ENCODE results near the gene FBXL15. TPM values are rescaled to one million over a fixed set of nuclear protein-coding genes. Genes with fewer than 3 reads are reported as not detected.

FBXL15 gene
- total RNA-seq, 2 donors from 2014 or later, result 9.7 to 11.4 TPM

DNA sequence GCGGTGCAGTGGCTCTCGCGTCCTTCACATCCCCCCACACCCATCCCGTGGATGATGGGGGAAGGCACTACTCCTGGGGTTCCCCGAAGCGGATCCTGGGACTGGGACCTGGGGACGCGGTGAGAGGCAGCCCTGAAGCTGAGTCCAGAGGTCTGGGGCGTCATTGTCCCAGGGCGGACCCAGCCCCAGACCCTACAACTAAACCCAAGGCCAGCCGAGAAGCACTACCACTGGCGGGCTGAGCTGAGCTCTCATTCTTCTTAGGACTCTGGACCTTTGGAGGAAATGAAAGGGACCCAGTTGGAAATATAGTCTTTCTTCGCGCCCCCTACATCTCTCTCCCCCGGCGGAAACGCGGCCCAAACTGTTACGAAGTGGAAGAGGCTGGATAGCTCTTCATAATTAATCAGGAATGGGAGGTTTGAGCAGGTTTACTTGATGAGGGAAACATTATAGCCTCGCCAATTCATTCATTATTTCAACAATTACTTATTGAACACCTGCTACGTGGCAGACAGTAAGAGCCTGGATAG lies 389 bp upstream of the FBXL15 start:
- Mint-ChIP-seq H3K4me1 (peaks cover 15% of the 10 kb centered on the region), H3K4me3 (peak overlapping the region; percentile 88), H3K9me3 (no peaks in the 10 kb centered on the region), H3K36me3 (ENCODE audit: low read depth) (peaks cover 13% of the 10 kb centered on the region), H3K27ac (peak overlapping the region; percentile 97), H3K27me3 (ENCODE audit: insufficient read depth) (peaks cover 20% of the 10 kb centered on the region)
- H3K4me1 ChIP-seq (ENCODE audit: control insufficient read depth, insufficient read depth, low read length), result peaks cover 10% of the 10 kb centered on the region
- H3K27me3 ChIP-seq (ENCODE audit: control insufficient read depth, insufficient read depth, low read length, poor library complexity, severe bottlenecking), result peaks cover 14% of the 10 kb centered on the region
- no peaks in the 10 kb centered on the region for H3K9me3 ChIP-seq (ENCODE audit: control insufficient read depth, low read length)
- no peak for DNase-seq
- 0 to 1% methylated on average over 7 to 20 of the region's 21 CpGs for WGBS, 2 experiments (ENCODE audit: insufficient coverage in 1 of 2, insufficient read length in 1 of 2)
- H3K4me3 ChIP-seq (ENCODE audit: low read length), result peak overlapping the region; percentile 94
- H3K9ac ChIP-seq (ENCODE audit: extremely low read depth, low read length, poor library complexity, severe bottlenecking), result peak overlapping the region; percentile 3
- TF ChIP-seq, protein P1, sequence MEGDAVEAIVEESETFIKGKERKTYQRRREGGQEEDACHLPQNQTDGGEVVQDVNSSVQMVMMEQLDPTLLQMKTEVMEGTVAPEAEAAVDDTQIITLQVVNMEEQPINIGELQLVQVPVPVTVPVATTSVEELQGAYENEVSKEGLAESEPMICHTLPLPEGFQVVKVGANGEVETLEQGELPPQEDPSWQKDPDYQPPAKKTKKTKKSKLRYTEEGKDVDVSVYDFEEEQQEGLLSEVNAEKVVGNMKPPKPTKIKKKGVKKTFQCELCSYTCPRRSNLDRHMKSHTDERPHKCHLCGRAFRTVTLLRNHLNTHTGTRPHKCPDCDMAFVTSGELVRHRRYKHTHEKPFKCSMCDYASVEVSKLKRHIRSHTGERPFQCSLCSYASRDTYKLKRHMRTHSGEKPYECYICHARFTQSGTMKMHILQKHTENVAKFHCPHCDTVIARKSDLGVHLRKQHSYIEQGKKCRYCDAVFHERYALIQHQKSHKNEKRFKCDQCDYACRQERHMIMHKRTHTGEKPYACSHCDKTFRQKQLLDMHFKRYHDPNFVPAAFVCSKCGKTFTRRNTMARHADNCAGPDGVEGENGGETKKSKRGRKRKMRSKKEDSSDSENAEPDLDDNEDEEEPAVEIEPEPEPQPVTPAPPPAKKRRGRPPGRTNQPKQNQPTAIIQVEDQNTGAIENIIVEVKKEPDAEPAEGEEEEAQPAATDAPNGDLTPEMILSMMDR (conservative IDR thresholded peaks at IDR 0.05), result no peak
- H3K36me3 ChIP-seq (ENCODE audit: control insufficient read depth, insufficient read depth, low read length), result peaks cover 16% of the 10 kb centered on the region
- peak overlapping the region; percentile 40 for H3K27ac ChIP-seq (ENCODE audit: low read depth, low read length)

DNA sequence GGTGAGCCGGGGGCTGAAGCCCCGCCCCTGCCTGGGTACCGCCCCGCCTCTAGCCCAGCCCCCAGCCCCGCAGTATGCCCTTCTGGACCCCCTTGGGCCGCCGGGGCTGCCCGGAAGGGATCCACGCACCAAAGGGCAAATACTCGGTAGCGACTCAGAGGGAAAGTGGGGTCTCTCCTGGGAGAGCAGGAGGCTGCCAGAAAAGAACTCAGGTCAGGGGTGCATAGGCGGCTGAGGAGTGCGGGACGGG lies 796 bp downstream of the FBXL15 start:
- Mint-ChIP-seq H3K9me3 (no peaks in the 10 kb centered on the region), H3K4me1 (peaks cover 15% of the 10 kb centered on the region), H3K27me3 (ENCODE audit: insufficient read depth) (peaks cover 15% of the 10 kb centered on the region), H3K36me3 (ENCODE audit: low read depth) (peaks cover 15% of the 10 kb centered on the region), H3K4me3 (peak overlapping the region; percentile 88), H3K27ac (no peak overlapping the region)
- H3K27me3 ChIP-seq (ENCODE audit: control insufficient read depth, insufficient read depth, low read length, poor library complexity, severe bottlenecking), result peaks cover 14% of the 10 kb centered on the region
- 0 to 1% methylated on average over 4 to 14 of the region's 14 CpGs for WGBS, 2 experiments (ENCODE audit: insufficient coverage in 1 of 2, insufficient read length in 1 of 2)
- peaks cover 16% of the 10 kb centered on the region for H3K36me3 ChIP-seq (ENCODE audit: control insufficient read depth, insufficient read depth, low read length)
- H3K9me3 ChIP-seq (ENCODE audit: control insufficient read depth, low read length), result no peaks in the 10 kb centered on the region
- H3K27ac ChIP-seq (ENCODE audit: low read depth, low read length), result no peak overlapping the region
- peaks cover 10% of the 10 kb centered on the region for H3K4me1 ChIP-seq (ENCODE audit: control insufficient read depth, insufficient read depth, low read length)
- DNase-seq, result no peak
- peak overlapping the region; percentile 94 for H3K4me3 ChIP-seq (ENCODE audit: low read length)
- TF ChIP-seq, protein P1 (conservative IDR thresholded peaks at IDR 0.05), result no peak
- no peak overlapping the region for H3K9ac ChIP-seq (ENCODE audit: extremely low read depth, low read length, poor library complexity, severe bottlenecking)

DNA sequence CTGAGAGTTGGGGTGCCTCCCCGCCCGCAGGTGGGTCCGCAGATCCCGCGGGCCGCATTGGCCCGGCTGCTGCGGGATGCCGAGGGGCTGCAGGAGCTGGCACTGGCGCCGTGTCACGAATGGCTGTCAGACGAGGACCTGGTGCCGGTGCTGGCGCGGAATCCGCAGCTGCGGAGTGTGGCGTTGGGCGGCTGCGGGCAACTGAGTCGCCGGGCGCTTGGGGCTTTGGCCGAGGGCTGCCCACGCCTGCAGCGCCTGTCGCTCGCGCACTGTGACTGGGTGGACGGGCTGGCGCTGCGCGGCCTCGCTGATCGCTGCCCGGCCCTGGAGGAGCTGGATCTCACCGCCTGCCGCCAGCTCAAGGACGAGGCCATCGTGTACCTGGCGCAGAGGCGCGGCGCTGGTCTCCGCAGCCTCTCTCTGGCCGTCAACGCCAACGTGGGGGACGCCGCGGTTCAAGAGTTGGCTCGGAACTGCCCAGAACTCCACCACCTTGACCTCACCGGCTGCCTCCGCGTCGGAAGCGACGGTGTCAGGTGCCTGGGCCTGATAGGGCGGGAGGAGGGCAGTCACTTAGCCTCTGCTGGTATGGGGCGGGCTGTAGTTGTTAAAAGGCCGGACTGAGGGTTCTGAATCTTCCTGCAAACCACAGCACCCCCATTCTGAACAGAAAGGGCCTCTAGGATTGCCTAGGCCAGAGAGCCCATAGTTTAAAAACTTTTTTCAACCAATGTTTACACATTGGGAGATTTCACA lies 1.3 kb downstream of the FBXL15 start:
- TF ChIP-seq, protein P1 (conservative IDR thresholded peaks at IDR 0.05), result no peak

More for the DNA sequence above, 1.3 kb downstream of the FBXL15 start:
- peaks cover 15% of the 10 kb centered on the region for H3K4me1 Mint-ChIP-seq
- H3K4me3 Mint-ChIP-seq, result peak overlapping the region; percentile 88
- peak; percentile 82 for DNase-seq
- peaks cover 14% of the 10 kb centered on the region for H3K27me3 ChIP-seq (ENCODE audit: control insufficient read depth, insufficient read depth, low read length, poor library complexity, severe bottlenecking)
- H3K4me3 ChIP-seq (ENCODE audit: low read length), result peak overlapping the region; percentile 94
- no peak overlapping the region for H3K27ac Mint-ChIP-seq
- H3K36me3 Mint-ChIP-seq (ENCODE audit: low read depth), result peaks cover 15% of the 10 kb centered on the region
- H3K36me3 ChIP-seq (ENCODE audit: control insufficient read depth, insufficient read depth, low read length), result peaks cover 16% of the 10 kb centered on the region
- no peak overlapping the region for H3K27ac ChIP-seq (ENCODE audit: low read depth, low read length)
- H3K27me3 Mint-ChIP-seq (ENCODE audit: insufficient read depth), result peaks cover 15% of the 10 kb centered on the region
- H3K4me1 ChIP-seq (ENCODE audit: control insufficient read depth, insufficient read depth, low read length), result peaks cover 10% of the 10 kb centered on the region
- no peaks in the 10 kb centered on the region for H3K9me3 Mint-ChIP-seq
- 1 to 4% methylated on average over 26 to 62 of the region's 62 CpGs for WGBS, 2 experiments (ENCODE audit: insufficient coverage in 1 of 2, insufficient read length in 1 of 2)
- H3K9me3 ChIP-seq (ENCODE audit: control insufficient read depth, low read length), result no peaks in the 10 kb centered on the region
- H3K9ac ChIP-seq (ENCODE audit: extremely low read depth, low read length, poor library complexity, severe bottlenecking), result no peak overlapping the region
